GM19455 (cell line): ENCODE data around the gene REEP3.
"Not testable (repeated sequence)": the region's sequence is repeated elsewhere in the genome, so short reads cannot be mapped to it uniquely, and the experiment has no call there.

ENCODE experiments used
- ATAC-seq: cut with Tn5 transposase; IDR thresholded peaks from one replicate; pipeline ENCODE4 v1.9.1; 2021; ENCODE audit not compliant: unreplicated experiment

REEP3 gene

DNA sequence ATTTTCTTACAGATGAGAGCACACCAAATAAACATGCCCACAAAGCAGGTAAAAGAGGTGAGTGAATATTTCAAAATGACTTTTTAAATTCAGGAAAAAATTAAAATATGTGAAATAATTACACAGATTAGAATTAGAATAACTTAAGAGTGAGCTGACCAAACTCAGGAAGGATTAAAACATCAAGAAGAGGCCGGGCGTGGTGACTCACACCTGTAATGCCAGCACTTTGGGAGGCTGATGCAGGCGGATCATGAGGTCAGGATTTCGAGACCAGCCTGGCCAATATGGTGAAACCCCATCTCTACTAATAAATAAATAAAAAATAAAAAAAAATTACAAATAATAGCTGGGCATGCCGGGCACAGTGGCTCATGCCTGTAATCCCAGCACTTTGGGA is 140.1 kb downstream of the REEP3 start:
- no peak for ATAC-seq

DNA sequence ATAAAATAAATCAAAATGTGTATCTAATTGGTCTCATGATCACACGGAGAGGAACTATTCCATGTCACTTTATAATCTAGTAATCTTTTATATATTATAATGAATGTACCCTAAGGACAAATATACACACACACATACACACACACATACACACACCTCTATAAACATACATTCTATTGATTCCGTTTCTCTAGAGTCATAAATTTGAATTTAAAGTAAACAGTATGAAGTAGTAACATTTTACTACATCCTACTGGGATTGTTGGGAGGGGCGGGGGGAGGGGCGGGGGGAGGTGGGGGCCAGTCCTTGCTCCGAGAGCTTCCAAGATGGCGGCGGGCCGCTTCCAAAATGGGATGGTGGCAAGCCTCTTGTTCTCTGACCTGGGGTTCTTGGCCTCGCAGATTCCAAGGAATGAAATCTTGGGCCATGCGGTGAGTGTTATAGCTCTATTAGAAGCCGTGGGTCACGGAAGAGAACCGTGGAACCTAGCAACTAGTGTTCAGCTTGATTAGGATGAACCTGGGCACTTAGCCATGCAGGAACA is 143.2 kb downstream of the REEP3 start:
- no peak for ATAC-seq

DNA sequence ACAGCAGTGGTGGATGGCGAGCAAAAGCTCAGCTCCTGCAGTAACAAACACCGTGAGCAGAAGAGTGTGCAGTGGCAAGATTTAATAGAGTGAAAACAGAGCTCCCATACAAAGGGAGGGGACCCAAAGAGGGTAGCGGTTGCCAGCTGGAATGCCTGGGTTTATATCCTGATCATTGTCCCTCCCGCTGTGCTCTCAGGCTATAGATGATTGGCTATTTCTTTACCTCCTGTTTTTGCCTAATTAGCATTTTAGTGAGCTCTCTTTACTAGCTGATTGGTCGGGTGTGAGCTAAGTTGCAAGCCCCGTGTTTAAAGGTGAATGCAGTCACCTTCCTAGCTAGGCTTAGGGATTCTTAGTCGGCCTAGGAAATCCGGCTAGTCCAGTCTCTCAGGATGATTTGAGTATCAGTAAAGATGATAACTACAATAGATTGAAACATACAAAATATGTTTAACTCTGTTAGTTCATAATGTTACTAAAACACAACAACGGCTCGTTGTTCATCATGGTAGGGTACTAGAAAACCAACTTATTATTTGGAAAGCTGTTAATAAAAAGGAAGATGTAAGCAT is 143.9 kb downstream of the REEP3 start:
- ATAC-seq: not testable (repeated sequence)

- ATAC-seq: no peak
Observed at GRCh38 chr10:63665670-63666134, 144.5 kb downstream of the REEP3 start.

DNA sequence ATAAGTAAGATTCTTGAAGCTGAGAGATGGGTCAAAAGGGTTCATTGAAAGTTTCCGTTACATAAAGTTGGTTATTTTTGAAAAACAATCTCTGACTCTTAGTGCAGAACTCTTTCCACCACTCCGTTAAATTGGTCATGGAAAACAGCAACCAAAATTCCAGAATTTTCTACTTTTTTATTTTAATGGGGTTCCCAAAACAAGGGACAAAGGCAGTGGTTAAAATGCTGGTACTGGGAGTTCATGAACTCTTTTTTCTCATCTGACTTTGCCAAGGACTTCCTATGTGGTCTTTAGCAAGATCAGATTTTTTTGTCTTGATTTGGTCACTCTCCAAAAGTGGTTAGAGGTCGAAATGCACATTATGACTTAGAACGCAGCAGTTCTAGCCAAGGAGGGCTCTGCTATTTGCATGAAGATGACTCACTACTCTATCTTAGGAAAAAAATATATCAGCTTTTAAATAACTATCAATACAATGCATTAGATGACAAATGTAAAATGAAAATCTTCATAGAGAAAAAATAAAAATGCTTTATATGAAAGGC is 145.7 kb downstream of the REEP3 start:
- peak; percentile 91 for ATAC-seq

GRCh38 chr10:63667596-63668480 is 146.6 kb downstream of the REEP3 start:
- ATAC-seq: no peak

DNA sequence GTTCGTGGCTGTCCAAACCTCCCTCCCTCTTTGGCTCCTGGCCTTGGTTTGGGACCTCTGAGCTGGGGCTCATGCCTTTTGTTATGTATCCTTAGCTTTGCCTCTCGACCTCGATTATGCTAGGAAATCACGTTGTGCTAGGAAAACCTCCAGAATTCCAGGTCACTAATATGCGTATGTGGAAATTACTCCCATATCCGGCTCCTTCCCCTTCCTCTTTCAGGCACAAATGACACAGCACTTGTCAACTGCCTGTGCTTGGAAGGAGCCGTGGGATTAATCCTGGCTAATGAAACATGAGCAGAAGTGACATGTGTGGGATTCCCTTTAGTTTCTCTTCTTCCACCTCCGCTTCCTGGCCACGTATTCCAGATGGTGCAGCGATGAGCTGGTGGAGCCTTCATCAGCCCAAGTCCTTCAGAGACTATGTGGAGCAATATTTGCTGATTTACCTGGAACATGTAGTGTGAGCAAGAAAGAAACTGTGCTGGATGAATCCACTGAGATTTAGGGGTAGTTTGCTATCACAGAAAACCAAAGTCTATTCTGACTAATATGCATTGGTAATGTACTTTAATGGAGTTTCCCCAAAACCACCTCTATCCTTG is 149.2 kb downstream of the REEP3 start:
- no peak for ATAC-seq

DNA sequence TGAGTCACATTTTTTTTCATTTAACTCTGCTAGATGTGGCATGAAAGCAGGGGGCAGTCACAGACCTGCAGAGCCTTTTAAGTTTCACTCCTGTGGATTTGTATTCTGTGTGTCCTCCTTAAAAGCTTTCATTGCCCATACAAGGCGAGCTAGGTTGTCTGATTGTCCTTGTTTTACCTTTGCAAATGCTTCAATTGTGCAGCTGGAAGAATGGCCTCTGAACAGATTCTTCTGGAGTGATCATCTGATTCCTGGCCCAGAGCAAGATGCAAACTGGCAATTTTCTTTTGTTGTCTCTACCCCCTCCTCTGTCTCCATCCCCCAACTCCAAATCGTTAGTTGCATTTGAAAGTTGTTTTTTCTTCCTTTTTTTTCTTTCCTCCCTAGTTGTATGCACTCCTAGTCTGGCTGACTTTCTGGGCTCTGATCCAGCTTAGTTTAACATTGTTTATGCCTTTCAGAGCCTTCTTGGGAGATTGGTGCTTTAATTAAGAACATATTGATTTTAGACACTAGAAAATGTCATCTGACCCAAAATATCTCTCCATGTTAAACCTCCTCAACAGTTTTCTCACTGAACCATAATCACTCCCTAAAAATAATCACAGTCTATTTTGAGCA is 150.2 kb downstream of the REEP3 start:
- ATAC-seq: no peak

- ATAC-seq: no peak
Observed at GRCh38 chr10:63672491-63672890, 151.3 kb downstream of the REEP3 start.

DNA sequence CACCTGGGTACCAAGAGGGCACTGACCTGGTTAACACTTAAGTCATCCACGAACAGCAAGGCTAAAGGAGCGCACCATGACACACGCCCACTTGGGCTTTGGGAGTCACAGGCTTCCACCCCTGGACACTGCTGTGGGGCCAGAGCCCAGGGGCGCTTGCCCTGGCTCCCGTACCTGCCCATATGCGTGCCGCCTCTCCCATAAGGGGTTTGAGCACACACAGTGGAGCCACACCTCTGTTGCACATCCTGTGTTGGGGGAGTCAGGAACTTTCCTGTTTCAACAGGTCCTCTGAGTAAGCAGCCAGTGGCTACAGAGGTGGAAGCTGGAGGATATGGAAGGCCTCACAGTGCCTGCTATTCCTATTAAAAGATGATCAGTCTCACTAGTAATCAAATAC is 152.0 kb downstream of the REEP3 start:
- ATAC-seq: no peak

DNA sequence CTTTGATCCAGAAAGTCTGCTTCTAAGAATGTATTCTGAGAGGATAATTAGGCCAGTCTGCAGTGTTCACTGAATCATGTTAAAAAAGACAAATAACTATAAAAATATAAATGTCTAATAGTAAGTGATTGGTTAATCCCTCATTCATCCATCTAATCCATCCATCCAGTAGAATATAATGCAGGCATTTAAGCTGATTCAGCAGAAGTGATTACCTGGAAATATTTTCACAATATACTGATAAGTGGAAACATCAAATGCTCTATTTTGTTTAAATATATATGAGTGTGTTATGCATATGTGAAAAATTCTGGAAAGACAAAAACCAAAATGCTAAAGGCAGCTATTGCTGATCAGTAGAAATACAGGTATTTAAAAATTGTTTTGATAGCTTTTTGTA is 152.6 kb downstream of the REEP3 start:
- ATAC-seq: no peak
